Right renal cortex interstitium (tissue), 3 donors: ENCODE results near the gene DNAJC11. TPM values are rescaled to one million over a fixed set of nuclear protein-coding genes. Genes with fewer than 3 reads are reported as not detected.
"Not testable (repeated sequence)": the region's sequence is repeated elsewhere in the genome, so short reads cannot be mapped to it uniquely, and the experiment has no call there.

ENCODE experiments used
- DNase-seq, 3 donors: peaks; one replicate each; pipeline ENCODE4 v3.0.0-alpha.2; 2013; ENCODE audit warnings: low read depth in 3 of 3, low spot score in 2 of 3
- polyA plus RNA-seq, 3 donors: library from polyadenylated mRNA; unstranded; fragments of 120-200 nt; gene quantifications; one replicate each; pipeline ENCODE4 v1.2.1, GENCODE V29; 2013; ENCODE audit not compliant: insufficient read length in 3 of 3

Gene DNAJC11
- polyA plus RNA-seq, 3 donors: 59.9 to 68.9 (median 61.2) TPM

DNA sequence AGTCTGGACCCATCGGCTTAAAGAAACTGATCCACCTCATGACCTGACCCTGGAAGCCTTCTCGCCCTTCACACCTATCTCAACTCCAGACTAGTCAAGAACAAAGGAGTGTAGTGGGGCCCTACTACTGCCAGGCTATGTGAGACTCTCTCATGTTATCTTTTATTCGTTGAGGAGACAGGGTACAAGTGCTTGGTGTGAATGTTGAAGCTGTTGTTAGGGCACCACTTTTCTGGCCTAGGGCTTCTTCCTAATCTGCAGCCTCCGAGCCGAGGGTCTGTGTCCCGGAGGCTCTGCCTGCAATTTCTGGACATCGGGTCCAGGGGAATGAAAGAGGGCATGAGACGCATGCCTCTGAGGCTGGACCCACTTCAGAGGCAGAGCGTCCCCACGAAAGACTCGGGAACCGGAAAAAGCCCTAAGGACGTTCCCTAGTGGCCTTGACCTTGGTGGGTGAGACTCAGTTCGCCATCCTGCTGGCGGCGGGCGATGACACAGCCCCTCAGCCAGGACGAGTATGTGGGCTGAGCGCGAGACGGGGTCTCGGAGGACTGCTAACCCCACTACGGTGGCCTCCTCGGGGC is 671 bp downstream of the DNAJC11 start:
- no peak for DNase-seq

DNA sequence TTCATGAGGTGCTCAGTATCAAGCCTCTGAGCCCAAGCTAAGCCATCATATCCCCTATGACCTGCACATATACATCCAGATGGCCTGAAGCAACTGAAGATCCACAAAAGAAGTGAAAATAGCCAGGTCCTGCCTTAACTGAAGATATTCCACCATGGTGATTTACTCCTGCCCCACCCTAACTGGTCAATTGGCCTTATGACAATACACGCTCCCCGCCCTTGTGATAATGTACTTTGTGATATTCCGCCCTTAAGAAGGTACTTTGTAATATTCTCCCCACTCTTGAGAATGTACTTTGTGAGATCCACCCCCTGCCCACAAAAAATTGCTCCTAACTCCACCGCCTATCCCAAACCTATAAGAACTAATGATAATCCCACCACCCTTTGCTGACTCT is 1.7 kb downstream of the DNAJC11 start:
- not testable (repeated sequence) for DNase-seq

DNA sequence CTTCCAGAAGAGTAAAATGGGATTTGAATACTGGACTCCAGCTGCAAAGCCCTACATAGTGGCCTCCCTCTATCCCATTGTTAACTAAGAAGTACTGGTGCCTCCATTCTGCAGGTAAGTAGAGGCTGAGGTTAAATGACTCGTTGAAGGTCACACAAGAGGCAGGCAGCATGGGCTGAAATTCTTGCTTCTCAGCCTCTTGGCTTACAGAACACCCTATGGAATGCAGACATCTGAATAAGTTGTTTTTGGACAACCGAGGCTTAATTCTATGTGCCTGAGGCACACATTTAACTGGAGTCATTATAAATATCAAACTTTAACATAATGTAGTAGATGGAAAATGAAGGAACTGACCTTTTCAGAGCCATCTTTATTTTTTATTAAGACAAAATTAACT is 5.7 kb downstream of the DNAJC11 start:
- no peak for DNase-seq

DNA sequence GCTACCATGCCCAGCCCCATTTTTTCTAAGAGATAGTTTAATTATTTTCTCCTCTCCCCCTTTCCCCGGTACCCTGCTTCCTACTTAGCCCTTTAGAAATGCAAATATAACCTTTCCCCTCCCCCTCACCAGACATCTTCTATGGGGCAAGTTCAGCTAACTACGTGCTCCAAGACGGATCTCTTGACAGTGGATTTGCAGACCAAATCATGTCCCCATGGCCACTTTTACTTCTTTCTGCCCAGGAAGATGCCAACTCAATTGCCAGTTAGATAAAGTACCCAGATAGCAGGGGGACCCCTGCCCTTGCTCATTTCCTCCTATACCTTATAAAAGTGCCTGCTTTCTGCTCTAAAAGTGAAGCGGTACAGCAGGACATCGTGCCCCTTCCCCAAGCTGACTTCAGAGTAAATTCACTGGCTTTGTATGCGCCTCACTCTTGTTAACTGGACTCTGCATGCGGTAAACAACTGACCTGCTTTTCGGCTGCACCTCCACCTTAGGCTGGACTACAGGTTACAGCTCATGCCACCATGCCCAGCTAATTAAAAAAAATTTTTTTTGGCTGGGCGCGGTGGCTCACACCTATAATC is 7.4 kb downstream of the DNAJC11 start:
- no peak for DNase-seq

DNA sequence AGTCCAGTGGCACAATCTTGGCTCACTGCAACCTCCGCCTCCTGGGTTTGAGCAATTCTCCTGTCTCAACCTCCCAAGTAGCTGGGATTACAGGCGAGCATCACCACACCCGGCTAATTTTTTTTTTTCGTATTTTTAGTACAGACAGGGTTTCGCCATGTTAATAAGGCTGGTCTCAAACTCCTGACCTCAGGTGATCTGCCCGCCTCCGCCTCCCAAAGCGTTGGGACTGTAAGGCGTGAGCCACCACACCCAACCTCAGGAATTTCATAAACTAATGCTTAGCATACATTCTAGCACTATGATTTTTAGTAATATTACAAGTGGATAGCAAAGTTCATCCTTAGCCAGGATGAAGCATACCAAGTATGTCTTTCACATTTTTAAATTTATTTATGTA is 8.7 kb downstream of the DNAJC11 start:
- DNase-seq: no peak

DNA sequence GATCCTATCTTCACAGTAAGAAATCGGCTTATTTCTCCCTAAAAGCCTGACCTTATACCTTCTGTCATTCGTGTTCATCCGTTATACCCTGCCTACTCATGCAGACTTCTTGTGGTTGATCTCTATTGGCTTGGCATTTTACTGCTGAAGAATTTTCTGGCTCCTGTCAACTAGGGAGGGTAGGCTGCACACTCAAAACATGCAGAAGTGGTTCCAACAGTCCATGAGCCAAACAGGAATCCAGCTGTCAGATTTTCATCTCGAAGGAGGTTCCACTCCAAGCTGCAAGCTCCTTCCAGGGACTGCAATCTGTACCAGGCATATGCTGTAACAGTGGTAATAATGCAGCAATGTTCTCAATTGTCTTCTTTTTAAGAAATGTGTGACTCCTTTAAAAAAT is 10.1 kb downstream of the DNAJC11 start:
- no peak for DNase-seq

DNA sequence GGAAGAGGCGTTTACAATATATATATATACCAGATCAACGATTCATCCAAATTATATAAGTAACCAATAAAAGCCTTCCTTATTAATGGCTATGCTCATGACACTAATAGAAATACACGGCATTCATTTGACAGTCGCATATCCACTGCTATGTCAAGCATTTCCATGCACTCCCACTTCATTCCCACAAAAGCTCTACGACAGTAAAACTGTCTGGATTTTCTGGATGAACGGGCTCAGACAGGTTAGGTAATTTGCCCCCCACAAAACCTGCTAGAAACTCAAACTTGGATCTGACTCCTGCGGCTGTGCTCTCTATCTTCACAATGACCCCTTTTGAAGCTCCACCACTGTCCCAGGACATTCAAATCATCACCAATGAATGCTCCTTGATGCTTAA is 11.4 kb downstream of the DNAJC11 start:
- no peak for DNase-seq

DNA sequence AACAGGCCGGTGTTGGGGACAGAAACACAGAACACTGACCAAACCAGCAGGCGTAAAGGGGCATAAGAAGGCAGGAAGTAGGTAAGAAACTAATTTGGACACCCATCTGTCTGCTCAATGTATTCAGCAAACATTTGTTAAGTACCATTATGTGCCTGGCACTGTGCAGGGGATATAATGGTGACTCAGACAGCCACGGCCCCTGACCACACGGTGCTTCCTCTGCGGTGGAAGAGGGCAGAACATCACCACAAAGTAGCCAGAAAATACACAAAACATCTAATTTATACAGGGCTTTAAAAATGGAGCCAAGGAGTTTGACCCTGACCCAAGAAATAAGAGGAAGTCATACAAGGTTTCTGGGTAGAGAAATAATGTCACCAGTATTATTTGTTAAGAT is 12.9 kb downstream of the DNAJC11 start:
- no peak for DNase-seq

DNA sequence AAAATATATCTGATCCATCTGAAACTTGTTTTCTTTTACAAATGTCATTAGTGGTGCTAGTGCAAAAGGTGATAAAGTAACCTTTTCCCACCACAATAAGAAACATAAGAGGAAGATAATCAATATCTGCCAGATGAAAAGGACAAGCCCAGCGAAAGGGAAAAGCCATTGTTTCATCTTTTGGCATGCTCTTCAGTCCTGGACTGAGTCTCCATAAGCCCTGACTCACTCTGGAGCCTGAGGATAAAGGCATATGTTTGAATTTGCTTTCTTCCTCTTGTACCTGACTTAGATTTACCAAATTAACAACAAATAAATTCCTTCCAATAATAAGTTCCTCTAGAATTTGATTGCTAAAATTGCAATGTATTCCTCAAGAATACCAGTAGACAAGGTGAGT is 13.6 kb downstream of the DNAJC11 start:
- no peak for DNase-seq

DNA sequence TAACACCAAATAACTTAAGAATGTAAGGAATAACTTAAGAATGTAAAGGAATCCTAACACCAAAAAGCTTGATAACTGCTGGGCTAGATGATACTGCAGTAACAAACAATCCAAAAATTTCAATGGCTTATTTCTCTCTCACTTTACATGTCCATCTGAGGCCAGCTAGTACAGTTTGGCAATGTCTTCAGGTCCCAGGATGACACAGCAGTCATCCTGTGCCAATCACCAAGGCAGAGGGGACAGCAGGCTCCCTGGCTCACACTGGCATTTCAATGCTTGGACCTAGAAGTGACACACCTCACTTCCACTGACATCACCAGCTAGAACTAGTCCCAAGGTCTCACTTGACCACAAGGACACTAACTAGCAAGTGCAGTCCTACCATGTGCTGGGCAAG is 15.3 kb downstream of the DNAJC11 start:
- no peak for DNase-seq

DNA sequence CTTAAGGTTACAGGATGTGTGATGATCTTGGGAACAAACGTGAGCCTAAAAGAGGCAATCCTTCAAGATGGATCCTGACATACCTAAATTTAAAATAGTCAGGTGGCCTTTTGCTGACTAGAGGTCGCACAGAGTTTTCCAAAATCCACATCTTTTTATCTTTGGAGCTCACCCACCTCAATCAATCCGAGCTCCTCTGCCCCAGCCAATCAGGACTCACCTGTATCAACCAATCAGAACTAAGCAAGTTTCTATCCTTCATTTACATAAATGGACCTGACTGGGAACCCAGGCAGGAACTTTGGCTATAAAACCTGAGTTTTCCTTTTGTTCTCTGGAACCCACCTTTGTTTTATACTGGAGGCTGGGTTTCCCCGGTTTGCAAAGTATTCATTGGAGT is 16.2 kb downstream of the DNAJC11 start:
- DNase-seq: no peak

DNA sequence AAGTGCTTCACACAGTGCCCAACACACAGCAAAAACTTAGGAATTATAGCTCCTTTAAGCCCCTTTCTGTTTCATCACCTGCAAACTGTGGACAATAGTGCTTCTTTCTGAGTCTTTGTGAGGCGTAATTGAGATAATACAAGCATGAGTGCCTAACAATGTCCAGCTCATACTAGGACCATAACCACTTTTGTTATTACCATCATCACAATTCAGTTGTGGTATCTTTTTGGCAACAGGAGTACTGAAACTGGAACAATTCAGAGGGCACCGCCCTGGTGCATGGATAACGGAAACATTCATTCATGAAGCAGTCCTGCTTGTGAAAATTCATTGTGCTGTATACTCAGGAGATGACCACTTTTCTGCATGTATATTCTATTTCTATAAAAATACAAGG is 18.2 kb downstream of the DNAJC11 start:
- no peak for DNase-seq

DNA sequence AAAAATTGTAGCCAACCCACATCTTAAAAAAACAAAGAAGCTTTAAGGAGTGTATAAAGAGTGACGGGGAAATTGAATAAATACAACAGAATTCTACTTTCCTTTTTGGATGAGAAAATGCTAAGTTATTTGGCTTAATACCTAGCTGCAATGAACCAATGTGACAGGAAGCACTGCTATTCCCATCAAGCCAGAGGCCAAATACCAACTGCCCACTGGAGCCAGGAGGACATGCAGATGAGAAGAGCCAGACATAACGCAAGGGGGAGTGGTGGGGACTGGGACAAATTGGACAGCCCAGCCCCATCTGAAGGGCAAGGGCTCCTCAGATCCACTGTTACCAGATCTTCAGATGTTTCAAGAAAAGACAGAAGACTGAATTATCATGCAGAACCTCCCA is 25.7 kb downstream of the DNAJC11 start:
- no peak for DNase-seq

DNA sequence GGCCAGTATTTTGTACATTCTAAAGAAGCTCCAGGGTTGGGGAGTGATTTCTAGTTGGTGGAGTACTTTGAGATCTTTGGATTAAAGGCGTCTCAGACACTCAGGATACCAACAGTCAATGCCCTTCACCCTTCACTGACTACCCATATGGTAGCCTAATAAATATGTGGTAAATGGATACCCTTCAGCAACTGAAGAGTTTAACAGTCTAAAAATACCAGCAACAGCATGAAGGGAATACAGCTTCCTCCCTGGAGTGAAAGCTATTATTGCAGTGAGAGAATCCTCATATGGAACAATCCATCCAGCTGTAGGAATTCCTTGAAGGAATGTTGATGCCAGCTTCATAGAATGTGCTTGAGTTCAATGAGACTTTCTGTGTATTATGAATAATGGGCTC is 26.8 kb downstream of the DNAJC11 start:
- no peak for DNase-seq

DNA sequence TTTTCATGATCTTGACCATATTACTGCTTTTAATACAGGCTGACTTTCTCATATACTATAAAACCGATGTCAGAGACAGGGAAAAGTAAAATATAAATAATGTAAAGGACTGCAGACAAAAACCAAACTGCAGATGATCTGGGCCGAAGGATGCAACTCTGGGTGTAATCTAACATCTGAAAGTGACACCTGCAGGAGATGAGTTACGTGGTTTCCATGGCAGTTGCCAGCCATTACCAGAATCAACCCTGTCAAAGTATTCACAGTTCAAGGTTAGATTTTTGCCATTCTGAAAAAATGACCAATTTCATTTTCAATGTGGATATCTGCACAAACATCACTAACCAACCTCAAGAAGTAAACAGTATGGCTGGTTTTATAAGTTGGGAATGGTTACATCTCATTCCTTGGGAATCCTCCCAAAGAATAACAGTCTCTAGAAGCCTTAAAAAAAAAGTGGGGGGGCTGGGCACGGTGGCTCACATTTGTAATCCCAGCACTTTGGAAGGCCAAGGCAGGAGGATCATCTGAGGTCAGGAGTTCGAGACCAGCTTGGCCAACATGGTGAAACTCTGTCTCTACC is 27.7 kb downstream of the DNAJC11 start:
- DNase-seq: no peak

DNA sequence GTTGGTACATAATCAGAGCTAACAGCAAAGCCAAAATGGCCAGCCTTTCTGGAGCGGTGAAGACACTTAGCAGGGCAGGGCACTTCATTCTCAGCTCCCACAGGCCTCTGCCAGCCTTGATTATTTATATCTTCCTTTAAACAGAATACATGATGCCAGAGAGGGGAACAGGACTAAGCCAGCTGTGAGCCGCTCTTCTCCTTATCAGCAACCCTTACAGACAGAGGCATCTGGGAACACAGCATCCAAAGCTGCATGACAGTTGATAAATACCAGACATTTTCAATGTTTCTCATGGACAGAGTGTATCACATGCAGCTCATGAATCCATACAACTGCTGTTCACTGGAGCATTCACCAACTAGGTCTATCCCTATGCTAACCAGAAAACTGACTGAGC is 29.1 kb downstream of the DNAJC11 start:
- no peak for DNase-seq

DNA sequence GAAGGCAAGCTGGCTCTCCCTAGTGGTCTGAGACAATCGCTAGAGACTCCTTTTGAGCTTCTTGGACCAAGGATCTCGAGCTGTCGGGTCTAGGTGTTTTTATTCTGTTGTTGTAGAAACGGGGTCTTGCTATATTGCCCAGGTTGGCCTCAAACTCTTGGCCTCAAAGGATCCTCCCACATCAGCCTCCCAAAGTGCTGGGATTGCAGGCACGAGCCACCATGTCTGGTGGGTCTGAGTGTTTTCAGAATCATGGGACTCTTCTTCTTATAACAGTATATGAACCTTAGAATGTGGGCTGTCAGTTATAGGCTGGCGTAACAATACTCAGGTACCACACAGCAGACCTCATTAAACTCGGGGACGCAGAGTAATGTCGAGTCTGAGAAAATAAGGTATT is 33.1 kb downstream of the DNAJC11 start:
- no peak for DNase-seq

DNA sequence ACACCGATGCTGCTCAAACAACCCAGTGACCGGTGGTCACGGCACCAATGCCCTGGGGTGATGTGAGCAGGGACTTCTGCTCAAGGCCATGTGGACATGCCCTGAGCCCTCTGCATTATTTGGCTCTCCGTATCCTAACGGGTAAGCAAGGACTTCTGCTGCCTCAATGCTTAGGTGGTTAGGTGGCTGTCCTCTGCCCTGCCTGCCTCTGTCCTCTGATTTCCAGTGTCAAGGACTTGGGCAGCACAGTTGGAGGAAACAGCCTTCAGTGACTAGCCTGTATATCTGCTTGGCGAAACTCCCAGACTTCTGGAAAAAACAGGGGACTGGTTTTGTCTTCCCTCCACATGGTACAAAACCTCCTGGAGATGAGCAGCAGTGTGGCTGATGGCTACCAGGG is 34.5 kb downstream of the DNAJC11 start:
- DNase-seq: no peak

DNA sequence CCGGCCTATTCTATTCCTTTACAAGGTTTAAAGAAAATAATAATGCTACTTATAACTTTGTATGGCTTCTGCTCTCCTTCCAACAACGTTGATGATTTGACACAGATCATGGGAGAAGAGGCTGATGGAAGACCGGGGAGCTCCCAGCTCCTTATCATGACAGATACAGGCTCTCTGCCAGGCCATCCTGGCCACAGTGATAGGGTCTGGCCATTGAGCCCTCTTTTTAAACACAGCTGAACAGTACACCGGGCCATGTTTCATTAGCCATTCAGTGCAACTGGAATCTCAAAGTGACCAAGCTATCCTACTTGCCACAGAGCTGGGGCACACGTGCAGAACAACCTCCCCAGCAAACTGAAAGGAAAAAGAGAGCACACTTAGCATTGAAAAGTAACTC is 34.9 kb downstream of the DNAJC11 start:
- DNase-seq: no peak

DNA sequence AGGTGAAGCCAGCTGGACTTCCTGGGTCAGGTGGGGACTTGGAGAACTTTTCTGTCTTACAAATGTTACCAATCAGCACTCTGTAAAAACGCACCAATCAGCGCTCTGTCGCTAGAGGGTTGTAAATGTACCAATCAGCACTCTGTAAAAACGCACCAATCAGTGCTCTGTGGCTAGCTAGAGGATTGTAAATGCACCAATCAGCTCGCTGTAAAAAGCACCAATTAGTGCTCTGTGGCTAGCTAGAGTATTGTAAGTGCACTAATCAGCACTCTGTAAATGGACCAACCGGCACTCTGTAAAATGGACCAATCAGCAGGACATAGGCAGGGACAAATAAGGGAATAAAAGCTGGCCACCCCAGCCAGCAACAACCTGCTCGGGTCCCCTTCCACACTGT is 39.1 kb downstream of the DNAJC11 start:
- DNase-seq: not testable (repeated sequence)

DNA sequence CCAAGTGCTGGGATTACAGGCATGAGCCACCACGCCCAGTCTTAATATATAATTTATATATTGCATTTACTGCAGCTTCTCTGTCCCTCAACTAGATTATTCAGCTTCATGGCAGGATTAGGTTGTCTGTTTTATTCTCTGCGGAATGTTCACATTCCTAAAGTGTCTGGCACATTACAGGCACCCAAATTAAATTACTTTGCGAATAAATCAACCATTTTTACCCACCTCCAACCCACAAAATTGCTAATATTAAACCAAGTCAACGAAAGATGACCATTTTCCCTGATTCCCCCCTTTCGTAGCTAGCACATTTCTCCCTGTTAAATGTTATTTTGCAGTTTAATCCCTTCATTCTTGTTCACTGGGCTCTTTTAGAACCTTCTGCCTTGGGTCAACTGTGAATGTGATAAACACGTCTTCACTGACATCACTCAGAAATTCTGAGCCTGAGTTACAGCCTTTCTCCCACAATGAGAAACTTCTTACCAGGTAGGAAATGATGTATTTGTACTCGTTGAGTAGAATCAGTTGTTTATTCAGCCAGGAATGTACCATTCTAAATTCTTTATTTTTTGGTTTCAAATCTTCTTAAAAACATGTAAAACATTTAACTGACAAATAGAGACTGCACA is 41.1 kb downstream of the DNAJC11 start:
- DNase-seq: no peak

DNA sequence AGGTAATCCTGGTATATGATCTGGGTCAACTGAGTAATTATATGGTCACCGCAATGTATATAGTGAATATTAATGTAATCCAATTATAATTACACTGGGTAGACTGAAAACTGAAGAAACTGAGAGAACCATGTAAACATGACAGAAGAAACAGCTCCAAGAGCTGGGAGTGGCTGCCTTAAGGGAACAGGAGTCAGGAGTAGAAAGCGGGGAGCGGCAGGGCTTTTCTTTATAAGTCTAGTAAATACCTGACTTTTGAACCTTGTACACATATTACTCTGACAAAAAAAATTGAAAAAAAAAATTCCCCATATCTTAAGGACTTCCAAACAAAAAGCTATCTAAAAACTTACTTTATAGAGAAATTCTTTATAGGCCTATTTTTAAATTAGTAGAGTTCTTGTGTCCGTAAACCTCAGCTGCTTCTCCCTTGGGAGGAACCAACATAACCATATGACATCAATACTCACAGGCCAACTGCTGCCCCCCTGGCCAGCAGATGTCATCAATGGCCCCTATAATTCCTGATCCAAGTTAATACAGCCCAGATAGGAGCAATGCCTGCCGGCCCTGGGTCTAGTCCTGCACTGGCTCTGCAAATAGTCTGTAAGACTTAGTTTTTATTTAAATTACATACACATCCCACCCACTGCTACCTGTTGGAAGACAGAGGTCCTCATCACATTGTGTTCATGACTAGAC is 43.1 kb downstream of the DNAJC11 start:
- DNase-seq: no peak
